HG03039 (cell line): ENCODE data around the gene PTTG1IP.

Experiments used
- ATAC-seq: cut with Tn5 transposase; IDR thresholded peaks from one replicate; pipeline ENCODE4 v1.9.1; 2021; ENCODE audit warnings: mild to moderate bottlenecking, moderate library complexity; ENCODE audit not compliant: unreplicated experiment

Gene PTTG1IP

DNA sequence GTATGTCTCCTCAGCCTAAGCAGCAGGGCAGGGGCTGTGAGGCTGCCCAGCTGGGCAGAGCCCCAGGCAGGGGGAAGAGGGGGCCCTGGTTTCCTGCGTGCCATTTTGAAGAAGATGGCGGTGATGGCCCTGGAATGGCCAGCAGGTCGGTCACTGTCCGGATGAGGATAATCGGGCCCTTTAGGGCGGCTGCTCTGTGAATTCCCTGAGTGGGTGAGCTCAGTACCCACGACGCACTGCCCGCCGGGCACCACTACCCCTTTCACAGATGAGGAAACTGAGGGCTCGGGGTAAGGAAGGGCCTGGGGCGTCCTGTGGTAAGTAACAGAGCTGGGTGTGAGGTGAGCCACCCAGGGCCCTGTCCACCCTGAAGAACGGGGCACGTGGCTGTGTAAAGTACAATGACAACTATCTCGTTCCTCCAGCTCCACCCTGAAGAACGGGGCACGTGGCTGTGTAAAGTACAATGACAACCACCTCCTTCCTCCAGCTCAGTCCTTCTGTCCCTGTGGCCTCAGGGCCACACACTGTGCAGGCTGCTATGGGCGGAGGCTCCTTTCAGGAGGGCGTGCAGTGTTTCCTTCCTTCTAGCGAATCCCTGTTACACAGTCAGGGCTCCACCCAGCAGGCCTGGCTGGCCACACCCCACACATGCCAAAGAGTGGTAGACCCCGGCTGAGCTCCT lies 24.0 kb upstream of the PTTG1IP start:
- ATAC-seq = no peak

GRCh38 chr21:44896561-44897286 lies 23.2 kb upstream of the PTTG1IP start:
- no peak for ATAC-seq

DNA sequence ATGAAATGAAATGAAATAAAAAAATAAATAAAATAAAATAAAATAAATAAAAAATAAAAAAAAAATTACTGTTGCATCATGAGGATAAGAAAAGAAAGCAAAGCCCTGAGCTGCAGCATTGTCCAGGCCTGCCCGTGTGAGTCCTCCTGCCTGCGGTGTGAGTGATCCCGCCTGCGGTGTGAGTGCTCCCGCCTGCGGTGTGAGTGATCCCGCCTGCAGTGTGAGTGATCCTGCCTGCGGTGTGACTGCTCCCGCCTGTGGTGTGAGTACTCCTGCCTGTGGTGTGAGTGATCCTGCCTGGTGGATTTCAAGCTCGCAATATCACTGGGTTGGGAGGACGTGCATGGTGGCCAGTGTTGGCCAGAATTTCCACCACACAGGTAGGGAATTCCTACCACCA lies 22.4 kb upstream of the PTTG1IP start:
- ATAC-seq = no peak

GRCh38 chr21:44894687-44895302 lies 21.3 kb upstream of the PTTG1IP start:
- ATAC-seq = no peak

- no peak for ATAC-seq
Observed at GRCh38 chr21:44893948-44894656, 20.6 kb upstream of the PTTG1IP start.

GRCh38 chr21:44893278-44893556 lies 19.7 kb upstream of the PTTG1IP start:
- no peak for ATAC-seq

GRCh38 chr21:44892536-44893277 lies 19.2 kb upstream of the PTTG1IP start:
- no peak for ATAC-seq

DNA sequence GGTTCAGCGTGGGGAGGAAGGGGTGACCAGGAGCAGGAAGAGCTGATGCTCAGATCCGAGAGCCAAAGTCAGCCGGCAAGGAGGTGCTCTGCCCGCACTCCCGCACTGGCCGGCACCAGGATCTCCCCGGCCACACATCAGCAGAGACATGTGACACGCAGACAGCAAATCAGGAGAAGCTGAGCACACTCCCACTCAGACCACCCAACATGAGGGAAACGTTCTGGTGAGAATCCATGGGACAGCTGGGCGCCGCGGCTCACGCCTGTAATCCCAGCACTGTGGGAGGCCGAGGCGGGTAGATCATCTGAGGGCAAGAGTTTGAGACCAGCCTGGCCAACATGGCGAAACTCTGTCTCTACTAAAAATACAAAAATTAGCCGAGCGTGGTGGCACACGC lies 18.6 kb upstream of the PTTG1IP start:
- no peak for ATAC-seq

DNA sequence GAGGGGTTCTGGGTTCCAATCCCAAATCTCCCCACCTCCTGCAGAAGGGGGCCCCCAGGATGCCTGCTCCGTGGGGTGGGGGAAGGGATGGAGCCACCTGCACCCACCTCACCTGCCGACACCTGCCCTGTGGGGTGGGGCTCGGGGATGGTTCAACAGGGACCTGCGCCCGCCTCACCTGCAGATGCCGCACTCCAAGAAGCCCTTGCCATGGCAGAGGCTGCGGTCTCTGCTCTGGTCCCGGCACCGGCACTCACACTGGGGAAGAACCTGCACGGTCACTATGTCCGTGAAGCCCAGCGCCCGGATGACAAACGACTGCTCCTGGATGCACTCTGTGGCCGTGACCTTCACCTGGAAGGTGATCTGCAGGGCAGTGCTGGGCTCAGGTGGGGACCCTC lies 18.1 kb upstream of the PTTG1IP start:
- ATAC-seq = no peak

DNA sequence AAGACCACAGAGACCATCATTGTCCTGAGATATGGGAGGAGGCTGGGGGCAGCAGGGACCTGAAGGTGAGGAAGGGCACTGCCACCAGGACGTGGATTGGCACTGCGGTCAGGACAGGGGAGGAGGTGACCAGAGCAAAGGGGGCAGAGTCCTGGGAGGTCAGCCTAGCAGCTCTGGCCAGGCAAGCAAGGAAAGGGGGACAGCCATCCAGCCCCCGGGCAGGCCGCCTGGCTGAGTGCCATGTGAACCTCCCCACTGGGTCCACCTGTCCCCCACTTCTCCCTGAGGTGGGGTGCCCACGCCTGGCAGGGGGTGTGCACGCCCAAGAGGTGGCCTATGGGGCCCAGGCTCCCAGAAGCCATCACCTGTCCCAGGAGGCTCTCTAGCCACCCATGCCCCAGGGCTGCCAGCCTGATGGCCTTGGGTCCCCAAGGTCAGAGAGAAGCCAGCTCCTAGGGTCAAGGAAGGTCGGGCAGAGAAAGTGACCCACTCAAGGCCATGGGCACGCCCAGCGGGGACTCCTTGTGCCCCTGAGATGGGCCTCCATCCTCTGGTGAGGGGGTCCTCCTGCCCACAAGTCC lies 17.6 kb upstream of the PTTG1IP start:
- ATAC-seq = no peak

GRCh38 chr21:44890338-44890931 lies 16.9 kb upstream of the PTTG1IP start:
- ATAC-seq = no peak

- no peak for ATAC-seq
Observed at GRCh38 chr21:44889625-44890337, 16.3 kb upstream of the PTTG1IP start.

- no peak for ATAC-seq
Observed at GRCh38 chr21:44888581-44889550, 15.4 kb upstream of the PTTG1IP start.

GRCh38 chr21:44887807-44888580 lies 14.5 kb upstream of the PTTG1IP start:
- ATAC-seq = no peak

DNA sequence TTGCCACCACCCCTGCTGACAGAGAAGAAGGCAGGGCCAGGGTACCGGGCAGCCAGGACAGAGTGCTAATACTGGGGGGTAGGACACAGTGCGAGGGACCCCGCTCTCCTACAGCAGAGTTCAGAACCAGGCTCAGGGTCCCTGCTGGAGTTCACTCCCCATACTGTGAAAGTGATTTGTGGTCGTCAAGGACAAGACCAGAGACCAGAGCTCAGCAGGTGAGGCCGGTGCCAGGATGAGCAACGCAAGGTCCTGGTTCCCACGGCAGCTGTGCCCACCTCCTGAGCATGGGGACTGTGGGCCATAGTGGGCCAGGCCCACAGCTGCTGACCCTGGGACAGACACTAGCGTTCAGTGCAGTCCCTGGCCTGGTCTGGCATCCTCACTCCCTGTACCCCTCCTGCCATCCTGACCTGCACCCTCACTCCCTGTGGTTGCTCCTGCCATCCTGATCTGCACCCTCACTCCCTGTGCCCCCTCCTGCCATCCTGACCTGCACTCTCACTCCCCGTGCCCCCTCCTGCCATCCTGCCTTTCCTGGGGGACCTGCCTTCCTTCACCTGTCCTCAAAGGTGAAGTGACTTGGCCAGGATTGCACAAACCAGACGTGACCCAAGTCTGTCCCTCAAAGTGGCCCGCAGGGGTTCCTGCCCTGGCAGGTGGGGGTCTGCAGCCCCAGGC lies 13.8 kb upstream of the PTTG1IP start:
- no peak for ATAC-seq

DNA sequence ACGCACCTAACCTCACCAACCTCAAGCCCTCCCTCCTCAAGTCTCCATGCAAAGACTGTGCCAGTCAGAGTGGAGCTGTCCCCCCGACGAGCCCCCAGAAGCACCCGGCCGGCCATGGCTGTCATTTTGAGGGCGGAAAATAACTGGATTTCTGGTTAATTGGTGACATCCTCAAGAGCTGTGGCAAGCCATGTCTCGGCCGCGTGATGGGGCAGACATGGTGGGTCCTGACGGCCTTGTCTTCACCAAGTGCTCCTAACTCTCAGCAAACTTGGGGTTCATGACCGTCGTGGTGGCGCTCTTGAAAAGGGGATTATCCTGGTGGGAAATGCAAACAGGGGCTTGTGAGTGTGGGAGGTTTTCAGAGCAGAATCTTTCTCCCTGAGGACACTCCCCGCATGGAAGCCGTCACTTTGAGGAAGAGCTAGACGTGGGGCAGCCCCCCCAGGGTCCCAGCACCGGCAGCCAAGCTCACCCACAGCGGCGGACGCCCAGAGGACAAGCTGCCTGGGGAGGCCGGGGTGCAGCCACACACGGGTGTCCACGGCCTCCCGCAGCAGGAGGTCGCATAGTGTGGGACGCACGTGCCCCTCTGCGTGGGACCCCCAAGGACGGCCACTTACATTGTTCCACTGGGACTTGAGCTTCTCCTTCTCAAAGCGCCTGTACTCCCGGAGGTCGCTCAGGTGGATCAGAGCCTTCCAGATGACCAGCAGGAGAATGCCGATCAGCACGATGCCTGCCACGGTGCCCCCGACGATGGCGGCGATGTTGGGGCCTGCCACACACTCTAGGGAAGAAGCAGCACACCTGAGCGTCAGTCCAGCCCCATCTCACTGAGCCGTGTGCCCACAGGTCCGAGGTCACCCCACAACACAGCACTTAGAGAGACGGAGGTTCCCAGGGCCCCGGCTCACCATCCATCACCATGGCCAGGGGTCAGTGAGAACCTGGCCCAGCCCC lies 12.9 kb upstream of the PTTG1IP start:
- ATAC-seq = no peak
